Activated CD4-positive, alpha-beta memory T cell treated with anti-CD3 and anti-CD28 coated beads for 36 hours (primary cell): ENCODE results near the gene DPP10. TPM values are rescaled to one million over a fixed set of nuclear protein-coding genes. Genes with fewer than 3 reads are reported as not detected.
"Not testable (repeated sequence)": the region's sequence is repeated elsewhere in the genome, so short reads cannot be mapped to it uniquely, and the experiment has no call there.

Source experiments
- CTCF ChIA-PET: fragments of 350-600 bp; sonication (Branson Sonifier 250); formaldehyde crosslinking; loops from one replicate; lab custom pipeline; 2021; ENCODE audit warnings: antibody characterized with exemption, inconsistent platforms; lab: Charles Lee
- POLR2A ChIA-PET: fragments of 350-600 bp; sonication (Branson Sonifier 250); formaldehyde crosslinking; loops from one replicate; lab custom pipeline; 2021; ENCODE audit warnings: antibody characterized with exemption; lab: Charles Lee
- DNase-seq: peaks from one replicate; pipeline ENCODE4 v3.0.0-alpha.2; 2020
- H3K27ac Mint-ChIP-seq: one replicate; pipeline ENCODE4 v1.8.0; 2021; ENCODE audit warnings: mixed read lengths
- H3K27me3 Mint-ChIP-seq: one replicate; pipeline ENCODE4 v1.8.0; 2021; ENCODE audit warnings: mixed read lengths
- H3K36me3 Mint-ChIP-seq: one replicate; pipeline ENCODE4 v1.8.0; 2021; ENCODE audit warnings: mixed read lengths
- H3K4me1 Mint-ChIP-seq: one replicate; pipeline ENCODE4 v1.8.0; 2021; ENCODE audit warnings: low read depth, mixed read lengths
- H3K4me3 Mint-ChIP-seq: one replicate; pipeline ENCODE4 v1.8.0; 2021; ENCODE audit warnings: mild to moderate bottlenecking, mixed read lengths
- H3K9me3 Mint-ChIP-seq: one replicate; pipeline ENCODE4 v1.8.0; 2021; ENCODE audit warnings: mixed read lengths
- intact Hi-C: fragments of 100-400 bp; cut with micrococcal nuclease; formaldehyde crosslinking; loops from one replicate; pipeline ENCODE4 v1.15.1; 2023
- total RNA-seq, 2 experiments: library from RNA; stranded (reverse); gene quantifications; one replicate each; pipeline ENCODE4 v1.2.3, GENCODE V29; 2021

The DPP10 gene
- total RNA-seq, 2 experiments from 2014 or later: not detected

GRCh38 chr2:114522612-114523011 is 80.2 kb downstream of the DPP10 start:
- DNase-seq, H3K27me3 Mint-ChIP-seq, H3K4me3 Mint-ChIP-seq, H3K4me1 Mint-ChIP-seq, CTCF ChIA-PET, H3K9me3 Mint-ChIP-seq, POLR2A ChIA-PET, intact Hi-C loops, H3K36me3 Mint-ChIP-seq, H3K27ac Mint-ChIP-seq: not testable (repeated sequence)

- Mint-ChIP-seq H3K4me3 (no peak overlapping the region), H3K36me3 (no peaks in the 10 kb centered on the region), H3K9me3 (no peaks in the 10 kb centered on the region), H3K27me3 (peaks cover 2% of the 10 kb centered on the region), H3K27ac (no peak overlapping the region), H3K4me1 (no peaks in the 10 kb centered on the region)
- CTCF ChIA-PET: no interaction called here
- intact Hi-C loops: no loop called here
- no peak for DNase-seq
- POLR2A ChIA-PET: no interaction called here
Measured at GRCh38 chr2:114525955-114526354, 83.5 kb downstream of the DPP10 start.

- Mint-ChIP-seq H3K27ac (no peak overlapping the region), H3K4me3 (no peak overlapping the region), H3K9me3 (no peaks in the 10 kb centered on the region), H3K36me3 (no peaks in the 10 kb centered on the region), H3K27me3 (peaks cover 2% of the 10 kb centered on the region), H3K4me1 (no peaks in the 10 kb centered on the region)
- intact Hi-C loops: no loop called here
- ChIA-PET CTCF (no interaction called here), POLR2A (no interaction called here)
- DNase-seq: no peak
Measured at GRCh38 chr2:114526841-114527240, 84.4 kb downstream of the DPP10 start.

GRCh38 chr2:114527330-114527983 is 85.0 kb downstream of the DPP10 start:
- intact Hi-C loops: no loop called here
- H3K9me3 Mint-ChIP-seq: no peaks in the 10 kb centered on the region
- no peak overlapping the region for H3K27ac Mint-ChIP-seq
- ChIA-PET CTCF (no interaction called here), POLR2A (no interaction called here)
- H3K4me1 Mint-ChIP-seq: no peaks in the 10 kb centered on the region
- DNase-seq: no peak
- no peaks in the 10 kb centered on the region for H3K36me3 Mint-ChIP-seq
- peaks cover 2% of the 10 kb centered on the region for H3K27me3 Mint-ChIP-seq
- no peak overlapping the region for H3K4me3 Mint-ChIP-seq

- CTCF ChIA-PET: no interaction called here
- intact Hi-C loops: no loop called here
Measured at GRCh38 chr2:114534116-114535084, 92.0 kb downstream of the DPP10 start.

GRCh38 chr2:114537777-114538176 is 95.3 kb downstream of the DPP10 start:
- no peak for DNase-seq
- H3K27ac Mint-ChIP-seq: no peak overlapping the region
- no peaks in the 10 kb centered on the region for H3K4me1 Mint-ChIP-seq
- ChIA-PET CTCF (no interaction called here), POLR2A (no interaction called here)
- no peaks in the 10 kb centered on the region for H3K36me3 Mint-ChIP-seq
- intact Hi-C loops: no loop called here
- H3K4me3 Mint-ChIP-seq: no peak overlapping the region
- H3K27me3 Mint-ChIP-seq: peaks cover 2% of the 10 kb centered on the region
- no peaks in the 10 kb centered on the region for H3K9me3 Mint-ChIP-seq

More at GRCh38 chr2:114534116-114535084, 92.0 kb downstream of the DPP10 start:
- H3K4me3 Mint-ChIP-seq: no peak overlapping the region
- H3K9me3 Mint-ChIP-seq: no peaks in the 10 kb centered on the region
- POLR2A ChIA-PET: no interaction called here
- H3K4me1 Mint-ChIP-seq: no peaks in the 10 kb centered on the region
- H3K27me3 Mint-ChIP-seq: peaks cover 4% of the 10 kb centered on the region
- H3K27ac Mint-ChIP-seq: no peak overlapping the region
- no peak for DNase-seq
- no peaks in the 10 kb centered on the region for H3K36me3 Mint-ChIP-seq

- intact Hi-C loops: no loop called here
- DNase-seq: no peak
- Mint-ChIP-seq H3K27me3 (no peaks in the 10 kb centered on the region), H3K4me1 (no peaks in the 10 kb centered on the region), H3K36me3 (no peaks in the 10 kb centered on the region), H3K9me3 (no peaks in the 10 kb centered on the region), H3K27ac (no peak overlapping the region), H3K4me3 (no peak overlapping the region)
- ChIA-PET CTCF (interaction anchor here (0.8 kb wide), 1 partner anchor 9 kb away, joined by 4 read pairs; no protein-coding TSS in a partner anchor), POLR2A (no interaction called here)
Measured at GRCh38 chr2:114542695-114543094, 100.3 kb downstream of the DPP10 start.

GRCh38 chr2:114543236-114543766 is 100.9 kb downstream of the DPP10 start:
- no peaks in the 10 kb centered on the region for H3K27me3 Mint-ChIP-seq
- no peak overlapping the region for H3K27ac Mint-ChIP-seq
- no peaks in the 10 kb centered on the region for H3K4me1 Mint-ChIP-seq
- H3K4me3 Mint-ChIP-seq: no peak overlapping the region
- ChIA-PET CTCF (no interaction called here), POLR2A (no interaction called here)
- intact Hi-C loops: no loop called here
- H3K9me3 Mint-ChIP-seq: no peaks in the 10 kb centered on the region
- DNase-seq: no peak
- no peaks in the 10 kb centered on the region for H3K36me3 Mint-ChIP-seq

- POLR2A ChIA-PET: no interaction called here
- H3K36me3 Mint-ChIP-seq: no peaks in the 10 kb centered on the region
- H3K4me1 Mint-ChIP-seq: no peaks in the 10 kb centered on the region
- CTCF ChIA-PET: no interaction called here
- H3K4me3 Mint-ChIP-seq: no peak overlapping the region
- no peaks in the 10 kb centered on the region for H3K27me3 Mint-ChIP-seq
- H3K9me3 Mint-ChIP-seq: no peaks in the 10 kb centered on the region
- DNase-seq: no peak
- intact Hi-C loops: no loop called here
- no peak overlapping the region for H3K27ac Mint-ChIP-seq
Measured at GRCh38 chr2:114545052-114545451, 102.6 kb downstream of the DPP10 start.

GRCh38 chr2:114546531-114546930 is 104.1 kb downstream of the DPP10 start:
- no peak overlapping the region for H3K27ac Mint-ChIP-seq
- no peaks in the 10 kb centered on the region for H3K27me3 Mint-ChIP-seq
- ChIA-PET CTCF (no interaction called here), POLR2A (no interaction called here)
- no peak overlapping the region for H3K4me3 Mint-ChIP-seq
- intact Hi-C loops: no loop called here
- H3K36me3 Mint-ChIP-seq: no peaks in the 10 kb centered on the region
- H3K4me1 Mint-ChIP-seq: no peaks in the 10 kb centered on the region
- no peaks in the 10 kb centered on the region for H3K9me3 Mint-ChIP-seq
- no peak for DNase-seq

GRCh38 chr2:114548151-114548550 is 105.7 kb downstream of the DPP10 start:
- Mint-ChIP-seq H3K4me1 (no peaks in the 10 kb centered on the region), H3K9me3 (no peaks in the 10 kb centered on the region), H3K27ac (no peak overlapping the region), H3K36me3 (no peaks in the 10 kb centered on the region), H3K4me3 (no peak overlapping the region), H3K27me3 (peaks cover 2% of the 10 kb centered on the region)
- no peak for DNase-seq
- CTCF ChIA-PET: no interaction called here
- POLR2A ChIA-PET: no interaction called here
- intact Hi-C loops: no loop called here

- H3K27me3 Mint-ChIP-seq: peaks cover 2% of the 10 kb centered on the region
- H3K4me1 Mint-ChIP-seq: no peaks in the 10 kb centered on the region
- intact Hi-C loops: no loop called here
- CTCF ChIA-PET: no interaction called here
- DNase-seq: no peak
- POLR2A ChIA-PET: no interaction called here
- H3K27ac Mint-ChIP-seq: no peak overlapping the region
- no peak overlapping the region for H3K4me3 Mint-ChIP-seq
- no peaks in the 10 kb centered on the region for H3K9me3 Mint-ChIP-seq
- no peaks in the 10 kb centered on the region for H3K36me3 Mint-ChIP-seq
Measured at GRCh38 chr2:114550364-114550763, 107.9 kb downstream of the DPP10 start.
